ENCODE results near the gene EFNA4.

The EFNA4 gene

DNA sequence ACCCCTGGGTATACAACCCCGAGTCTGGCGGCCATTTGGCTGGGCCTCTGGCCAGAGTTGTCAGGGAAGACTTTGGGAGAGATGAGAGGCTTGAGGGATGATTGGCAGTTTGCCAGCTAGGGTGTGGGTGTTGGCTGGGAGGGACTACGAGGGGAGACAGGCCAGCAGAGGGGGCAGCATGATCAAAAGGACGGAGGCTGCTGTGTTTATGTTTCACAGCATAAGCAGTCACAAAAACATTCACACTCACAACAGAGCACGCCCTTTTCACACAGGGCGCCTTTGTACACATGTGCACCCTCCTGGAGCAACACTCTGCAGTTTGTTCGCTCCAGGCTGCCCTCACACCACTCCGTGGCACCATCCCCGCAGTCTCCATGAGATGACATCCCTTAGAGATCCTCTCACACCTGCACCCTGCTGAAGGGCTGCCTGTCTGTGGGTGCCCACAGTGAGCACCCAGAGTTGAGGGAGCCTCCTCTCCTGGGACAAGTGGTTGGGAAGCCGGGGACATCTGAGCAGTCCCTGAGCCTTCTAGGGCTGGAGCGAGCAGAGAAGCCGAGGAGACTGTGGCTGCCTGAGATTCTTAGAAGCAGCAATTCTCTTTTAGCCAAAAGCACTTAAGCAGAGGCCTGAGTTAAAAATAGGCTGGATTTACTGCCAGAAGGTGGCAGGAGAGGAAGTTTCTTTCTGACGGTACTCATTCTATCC lies 30.5 kb downstream of the EFNA4 start:
- in situ Hi-C loops (cut with HindIII; ENCODE audit: low sequenced_read_pairs) = loop anchor here (10.0 kb wide), 1 partner anchor 71 kb away; no protein-coding TSS in a partner anchor
- peak; percentile 22 for DNase-seq (ENCODE audit: low read depth)
- no peak overlapping the region for H3K4me3 ChIP-seq (ENCODE audit: low read depth, low read length)
- TF ChIP-seq, protein P1, sequence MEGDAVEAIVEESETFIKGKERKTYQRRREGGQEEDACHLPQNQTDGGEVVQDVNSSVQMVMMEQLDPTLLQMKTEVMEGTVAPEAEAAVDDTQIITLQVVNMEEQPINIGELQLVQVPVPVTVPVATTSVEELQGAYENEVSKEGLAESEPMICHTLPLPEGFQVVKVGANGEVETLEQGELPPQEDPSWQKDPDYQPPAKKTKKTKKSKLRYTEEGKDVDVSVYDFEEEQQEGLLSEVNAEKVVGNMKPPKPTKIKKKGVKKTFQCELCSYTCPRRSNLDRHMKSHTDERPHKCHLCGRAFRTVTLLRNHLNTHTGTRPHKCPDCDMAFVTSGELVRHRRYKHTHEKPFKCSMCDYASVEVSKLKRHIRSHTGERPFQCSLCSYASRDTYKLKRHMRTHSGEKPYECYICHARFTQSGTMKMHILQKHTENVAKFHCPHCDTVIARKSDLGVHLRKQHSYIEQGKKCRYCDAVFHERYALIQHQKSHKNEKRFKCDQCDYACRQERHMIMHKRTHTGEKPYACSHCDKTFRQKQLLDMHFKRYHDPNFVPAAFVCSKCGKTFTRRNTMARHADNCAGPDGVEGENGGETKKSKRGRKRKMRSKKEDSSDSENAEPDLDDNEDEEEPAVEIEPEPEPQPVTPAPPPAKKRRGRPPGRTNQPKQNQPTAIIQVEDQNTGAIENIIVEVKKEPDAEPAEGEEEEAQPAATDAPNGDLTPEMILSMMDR (IDR thresholded peaks at IDR 0.05; ENCODE audit: low read depth, low read length, missing control alignments) = peak; percentile 56

DNA sequence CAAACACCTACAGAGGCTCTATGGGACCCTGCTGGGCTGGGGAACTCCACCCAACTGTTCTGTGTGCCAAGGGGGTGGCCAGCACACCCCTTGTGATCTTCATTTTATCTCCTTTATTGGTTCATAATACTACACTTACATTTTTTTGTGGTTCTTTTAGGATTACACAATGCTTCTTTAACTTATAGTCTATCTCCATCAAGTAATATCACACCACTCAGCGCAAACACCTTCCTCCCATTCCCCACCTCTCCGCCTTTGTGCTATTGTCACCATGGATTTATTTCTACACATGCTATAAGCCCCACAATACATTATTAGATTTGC lies 31.0 kb downstream of the EFNA4 start:
- DNase-seq (ENCODE audit: low read depth) = no peak
- in situ Hi-C loops (cut with HindIII; ENCODE audit: low sequenced_read_pairs) = loop anchor here (10.0 kb wide), 1 partner anchor 70 kb away; no protein-coding TSS in a partner anchor
- TF ChIP-seq, protein P1 (IDR thresholded peaks at IDR 0.05; ENCODE audit: low read depth, low read length, missing control alignments) = no peak
- H3K4me3 ChIP-seq (ENCODE audit: low read depth, low read length) = no peak overlapping the region

DNA sequence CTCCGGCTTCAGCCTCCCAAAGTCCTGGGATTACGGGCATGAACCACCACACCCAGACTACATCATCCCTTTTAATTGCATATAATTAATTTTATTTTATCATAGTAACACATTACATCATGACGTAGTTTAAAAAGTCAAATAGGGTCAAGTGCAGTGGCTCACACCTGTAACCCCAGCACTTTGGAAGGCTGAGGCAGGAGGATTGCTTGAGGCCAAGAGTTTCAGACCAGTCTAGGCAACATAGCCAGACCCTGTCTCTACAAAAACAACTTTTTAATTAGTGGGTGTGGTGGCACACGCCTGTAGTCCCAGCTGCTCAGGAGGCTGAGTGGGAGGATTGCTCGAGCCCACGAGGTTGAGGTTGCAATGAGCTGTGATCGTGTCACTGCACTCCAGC lies 35.8 kb downstream of the EFNA4 start:
- in situ Hi-C loops (cut with HindIII; ENCODE audit: low sequenced_read_pairs) = loop anchor here (10.0 kb wide), 1 partner anchor 65 kb away; no protein-coding TSS in a partner anchor
- DNase-seq (ENCODE audit: low read depth) = no peak
- TF ChIP-seq, protein P1 (IDR thresholded peaks at IDR 0.05; ENCODE audit: low read depth, low read length, missing control alignments) = no peak
- no peak overlapping the region for H3K4me3 ChIP-seq (ENCODE audit: low read depth, low read length)

DNA sequence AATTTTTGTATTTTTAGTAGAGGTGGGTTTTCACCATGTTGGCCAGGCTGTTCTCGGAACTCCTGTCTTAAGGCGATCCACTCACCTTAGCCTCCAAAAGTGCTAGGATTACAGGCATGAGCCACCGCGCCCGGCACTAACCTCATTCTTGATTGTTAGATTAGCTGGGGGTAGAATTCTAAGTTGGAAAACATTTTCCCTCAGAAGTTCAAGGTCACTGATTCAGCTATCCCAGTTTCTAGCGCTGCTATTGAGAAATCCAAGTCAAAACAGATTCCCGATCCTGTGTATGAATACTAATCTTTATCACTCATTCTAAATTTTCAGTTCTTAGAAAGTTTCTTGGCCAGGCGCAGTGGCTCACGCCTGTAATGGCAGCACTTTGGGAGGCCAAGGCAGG lies 39.8 kb downstream of the EFNA4 start:
- DNase-seq (ENCODE audit: low read depth) = no peak
- TF ChIP-seq, protein P1 (IDR thresholded peaks at IDR 0.05; ENCODE audit: low read depth, low read length, missing control alignments) = no peak
- in situ Hi-C loops (cut with HindIII; ENCODE audit: low sequenced_read_pairs) = no loop called here
- H3K4me3 ChIP-seq (ENCODE audit: low read depth, low read length) = no peak overlapping the region

DNA sequence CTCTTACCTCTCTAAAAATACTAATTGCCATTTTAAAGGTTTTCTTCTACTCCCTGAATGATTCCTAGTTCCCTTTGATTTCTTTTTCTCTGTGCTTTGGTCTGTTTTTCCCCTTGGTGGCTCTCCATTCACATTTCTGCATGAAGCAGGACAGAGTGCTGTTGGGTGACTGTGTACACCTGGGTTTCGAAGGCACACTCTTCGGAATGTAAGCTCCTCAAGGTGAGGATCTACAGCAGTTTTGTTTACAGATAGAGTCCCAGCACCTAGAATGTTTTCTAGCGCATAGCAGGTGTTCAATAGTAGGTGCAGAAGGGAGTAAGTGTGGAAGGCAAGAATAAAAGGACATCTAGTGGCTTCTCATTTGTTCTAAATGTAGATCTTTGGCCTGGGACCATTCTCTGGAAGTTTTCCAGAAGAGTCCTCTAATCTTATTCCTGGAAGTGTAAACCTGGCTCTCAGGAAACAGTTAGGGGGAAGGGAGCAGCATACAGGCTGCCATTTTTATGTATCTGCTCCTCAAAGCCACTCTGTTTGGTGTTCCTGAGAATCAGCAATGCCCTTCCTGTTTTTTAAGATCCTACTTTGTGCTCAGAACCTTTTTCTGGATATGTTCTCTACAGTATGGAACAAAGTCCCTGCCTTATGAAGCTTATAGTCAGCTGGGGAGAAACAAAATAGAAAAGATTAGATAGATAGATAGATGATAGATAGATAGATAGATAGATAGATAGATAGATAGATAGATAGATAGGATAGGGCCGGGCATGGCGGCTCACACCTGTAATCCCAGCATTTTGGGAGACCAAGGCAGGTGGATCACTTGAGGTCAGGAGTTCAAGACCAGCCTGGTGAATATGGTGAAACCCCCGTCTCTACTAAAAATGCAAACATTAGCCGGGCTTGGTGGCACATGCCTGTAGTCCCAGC lies 41.3 kb downstream of the EFNA4 start:
- no peak overlapping the region for H3K4me3 ChIP-seq (ENCODE audit: low read depth, low read length)
- no peak for DNase-seq (ENCODE audit: low read depth)
- TF ChIP-seq, protein P1 (IDR thresholded peaks at IDR 0.05; ENCODE audit: low read depth, low read length, missing control alignments) = no peak
- in situ Hi-C loops (cut with HindIII; ENCODE audit: low sequenced_read_pairs) = no loop called here

DNA sequence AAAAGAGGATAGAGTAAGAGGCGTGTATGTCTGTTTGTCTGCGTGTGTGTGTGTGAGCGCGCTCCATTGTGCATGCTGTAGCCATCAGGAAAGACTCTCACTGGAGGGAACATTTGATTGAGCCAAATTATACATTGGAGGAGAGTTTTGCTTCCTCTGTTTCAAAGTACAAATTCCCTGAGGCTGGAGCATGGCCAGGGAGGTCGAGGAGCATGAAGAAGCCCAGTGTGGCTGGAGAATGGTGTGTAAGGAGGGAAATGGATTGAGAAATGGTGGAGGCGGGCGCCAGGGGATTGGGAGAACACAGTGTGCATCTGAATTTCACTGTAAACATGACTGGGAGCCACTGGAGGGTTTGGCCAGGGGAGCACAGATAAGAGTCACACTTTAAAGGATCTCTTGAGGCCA lies 42.1 kb downstream of the EFNA4 start:
- no peak overlapping the region for H3K4me3 ChIP-seq (ENCODE audit: low read depth, low read length)
- TF ChIP-seq, protein P1 (IDR thresholded peaks at IDR 0.05; ENCODE audit: low read depth, low read length, missing control alignments) = no peak
- in situ Hi-C loops (cut with HindIII; ENCODE audit: low sequenced_read_pairs) = no loop called here
- DNase-seq (ENCODE audit: low read depth) = no peak

All from astrocyte of the cerebellum (primary cell).